Loucy (cell line): ENCODE data around the gene GOLGA7B.

Experiments
- H2AFZ ChIP-seq: fragments of 200-600 bp; sonication (generic); 2 replicates; pipeline ENCODE4 v1.6.0; 2016; ENCODE audit warnings: antibody characterized with exemption, mild to moderate bottlenecking, low read length, moderate library complexity
- H3F3A ChIP-seq: fragments of 200-600 bp; 2 replicates; pipeline ENCODE4 v1.6.0; 2016; ENCODE audit warnings: antibody characterized with exemption, low read depth, mild to moderate bottlenecking
- H3K27me3 ChIP-seq: fragments of 200-600 bp; sonication (generic); 2 replicates; pipeline ENCODE4 v1.6.1; 2014; ENCODE audit warnings: low read length, mild to moderate bottlenecking; ENCODE audit not compliant: insufficient read depth, poor library complexity, severe bottlenecking
- H3K36me3 ChIP-seq: fragments of 200-600 bp; sonication (generic); 2 replicates; pipeline ENCODE4 v1.6.1; 2016; ENCODE audit warnings: low read length; ENCODE audit not compliant: insufficient read depth
- H3K4me1 ChIP-seq: fragments of 200-600 bp; sonication (generic); 2 replicates; pipeline ENCODE4 v1.5.1; 2014; ENCODE audit warnings: low read length, mild to moderate bottlenecking; ENCODE audit not compliant: insufficient read depth, poor library complexity, severe bottlenecking
- H3K4me2 ChIP-seq: fragments of 200-600 bp; sonication (generic); 2 replicates; pipeline ENCODE4 v1.6.0; 2014; ENCODE audit warnings: antibody characterized with exemption, low read length, low read depth, mild to moderate bottlenecking; ENCODE audit not compliant: poor library complexity, severe bottlenecking
- H3K4me3 ChIP-seq: fragments of 200-600 bp; sonication (generic); 2 replicates; pipeline ENCODE4 v1.5.1; 2014; ENCODE audit warnings: low read length, mild to moderate bottlenecking, mixed read lengths; ENCODE audit not compliant: poor library complexity, severe bottlenecking
- H3K79me2 ChIP-seq: fragments of 200-600 bp; sonication (generic); 2 replicates; pipeline ENCODE4 v1.6.1; 2014; ENCODE audit warnings: low read length; ENCODE audit not compliant: insufficient read depth
- H3K9ac ChIP-seq: fragments of 200-600 bp; sonication (generic); 2 replicates; pipeline ENCODE4 v1.6.0; 2014; ENCODE audit warnings: mild to moderate bottlenecking, low read depth, low read length, moderate library complexity; ENCODE audit not compliant: poor library complexity, severe bottlenecking
- H3K9me2 ChIP-seq: fragments of 200-600 bp; sonication (generic); replicated peaks from 2 replicates; pipeline ENCODE4 v1.6.1; 2016; ENCODE audit warnings: low read depth, low read length, mixed read lengths
- H3K9me3 ChIP-seq: fragments of 200-600 bp; sonication (generic); 2 replicates; pipeline ENCODE4 v1.6.1; 2014; ENCODE audit warnings: mild to moderate bottlenecking, antibody characterized with exemption, low read length, low read depth; ENCODE audit not compliant: insufficient read depth
- H4K20me1 ChIP-seq: fragments of 200-600 bp; sonication (generic); 2 replicates; pipeline ENCODE4 v1.6.0; 2014; ENCODE audit warnings: antibody characterized with exemption, low read length, mild to moderate bottlenecking; ENCODE audit not compliant: insufficient read depth, poor library complexity, severe bottlenecking
- CTCF ChIP-seq: fragments of 200-600 bp; sonication (generic); conservative IDR thresholded peaks from 2 replicates; pipeline ENCODE4 v1.5.1; 2014; ENCODE audit warnings: mild to moderate bottlenecking, antibody characterized with exemption, low read length
- EZH2phosphoT487 ChIP-seq: fragments of 200-600 bp; IDR thresholded peaks from 2 replicates; pipeline ENCODE4 v1.6.1; 2018; ENCODE audit warnings: antibody characterized with exemption, mild to moderate bottlenecking, moderate library complexity, borderline replicate concordance

GOLGA7B gene

GRCh38 chr10:97867220-97867800, 17.7 kb downstream of the GOLGA7B start:
- Histone ChIP-seq H3K27me3 (no peaks in the 10 kb centered on the region), H3K4me3 (no peak overlapping the region), H3K79me2 (no peaks in the 10 kb centered on the region), H3K9me2 (no peaks in the 10 kb centered on the region), H3K36me3 (no peaks in the 10 kb centered on the region), H3K4me1 (peaks cover 14% of the 10 kb centered on the region), H3K4me2 (no peak overlapping the region), H3K9ac (no peak overlapping the region), H2AFZ (no peak overlapping the region), H3F3A (no peaks in the 10 kb centered on the region), H4K20me1 (no peaks in the 10 kb centered on the region), H3K9me3 (no peaks in the 10 kb centered on the region)
- no peak for TF ChIP-seq EZH2phosphoT487
- 0 out of 2 replicates have a peak, but pooled peaks have one; percentile 5 for TF ChIP-seq CTCF

GRCh38 chr10:97868134-97868685, 18.6 kb downstream of the GOLGA7B start:
- H3K9me2 ChIP-seq, result no peaks in the 10 kb centered on the region
- H3K79me2 ChIP-seq, result no peaks in the 10 kb centered on the region
- H3K9me3 ChIP-seq, result no peaks in the 10 kb centered on the region
- H3K4me1 ChIP-seq, result peaks cover 14% of the 10 kb centered on the region
- no peak overlapping the region for H3K4me2 ChIP-seq
- H3K27me3 ChIP-seq, result no peaks in the 10 kb centered on the region
- no peak for TF ChIP-seq EZH2phosphoT487
- H4K20me1 ChIP-seq, result no peaks in the 10 kb centered on the region
- H3K9ac ChIP-seq, result no peak overlapping the region
- no peak overlapping the region for H2AFZ ChIP-seq
- H3F3A ChIP-seq, result no peaks in the 10 kb centered on the region
- H3K4me3 ChIP-seq, result no peak overlapping the region
- H3K36me3 ChIP-seq, result no peaks in the 10 kb centered on the region

- Histone ChIP-seq H3K9me2 (no peaks in the 10 kb centered on the region), H4K20me1 (no peaks in the 10 kb centered on the region), H3K36me3 (no peaks in the 10 kb centered on the region), H3K4me1 (peaks cover 14% of the 10 kb centered on the region), H3K27me3 (no peaks in the 10 kb centered on the region), H3K9ac (peak overlapping the region; percentile 54), H3K79me2 (no peaks in the 10 kb centered on the region), H2AFZ (peak overlapping the region; percentile 93), H3K4me3 (peak overlapping the region; percentile 41), H3F3A (no peaks in the 10 kb centered on the region), H3K4me2 (peak overlapping the region; percentile 67), H3K9me3 (no peaks in the 10 kb centered on the region)
- peak; percentile 93 for TF ChIP-seq CTCF
- no peak for TF ChIP-seq EZH2phosphoT487
These were observed 19.7 kb downstream of the GOLGA7B start for GRCh38 chr10:97869091-97870042.
